Spleen (tissue), 7 donors: ENCODE measurements around the gene C10orf105.

Experiments used
- CTCF ChIP-seq, 11 experiments: fragments of 200-600 bp in 7 of 11; fragments of 450-650 bp in 4 of 11; sonication (generic) in 4 of 11; IDR thresholded peaks in 8 of 11; conservative IDR thresholded peaks in 3 of 11; 1 replicate in 7 of 11; 2 replicates in 4 of 11; pipeline versions ENCODE4 v1.4.0 to v1.8.0; 2016 to 2021; ENCODE audit warnings: antibody characterized with exemption in 11 of 11, inconsistent platforms in 4 of 11, mild to moderate bottlenecking in 1 of 11
- POLR2A ChIP-seq, 3 donors: fragments of 450-650 bp; IDR thresholded peaks; one replicate each; pipeline ENCODE4 v1.5.1; 2017; ENCODE audit warnings: antibody characterized with exemption in 3 of 3, mild to moderate bottlenecking in 1 of 3
- POLR2AphosphoS5 ChIP-seq, 3 donors: sonication (generic); formaldehyde crosslinking; IDR thresholded peaks; one replicate each; pipeline ENCODE4 v1.5.1; 2017; ENCODE audit warnings: antibody characterized with exemption in 3 of 3
- donor health status: DM: no; HTN: no; CAD: no; lungs with moderate emphysema.
- donor health status: DM: no; HTN: no; CAD: no.
- donor health status: DM: no; HTN: no; CAD: no.

GRCh38 chr10:71719464-71720201 lies at the start of gene C10orf105:
- TF ChIP-seq CTCF (IDR thresholded peaks at IDR 0.05 in 8 of 11, conservative IDR thresholded peaks at IDR 0.05 in 3 of 11) (no peak), POLR2A (IDR thresholded peaks at IDR 0.05) (no peak), POLR2AphosphoS5 (IDR thresholded peaks at IDR 0.05) (no peak)
